Stimulated activated effector memory CD8-positive, alpha-beta T cell treated with anti-CD3 and anti-CD28 coated beads, Interleukin-12 subunit alpha, Interleukin-12 subunit beta, amount 100 ng/mL, for 72 hours (primary cell): ENCODE results near the gene DDC.
"Not testable (repeated sequence)": the region's sequence is repeated elsewhere in the genome, so short reads cannot be mapped to it uniquely, and the experiment has no call there.

Experiments used
- ATAC-seq: fragments of 150-1000 bp; cut with Tn5 transposase; 2 replicates; pipeline ENCODE4 v1.10.0; 2021
- DNase-seq, 2 donors: peaks; one replicate each; pipeline ENCODE4 v3.0.0; 2021 to 2022; ENCODE audit warnings: low spot score in 2 of 2
- H3K27ac Mint-ChIP-seq: one replicate; pipeline ENCODE4 v1.8.0; 2022; ENCODE audit warnings: mild to moderate bottlenecking, mixed read lengths
- H3K36me3 Mint-ChIP-seq: one replicate; pipeline ENCODE4 v1.8.0; 2022; ENCODE audit warnings: mild to moderate bottlenecking, mixed read lengths
- H3K4me1 Mint-ChIP-seq: one replicate; pipeline ENCODE4 v1.8.0; 2022; ENCODE audit warnings: mixed read lengths
- H3K4me3 Mint-ChIP-seq: one replicate; pipeline ENCODE4 v1.8.0; 2022; ENCODE audit warnings: mild to moderate bottlenecking, mixed read lengths
- H3K9me3 Mint-ChIP-seq: one replicate; pipeline ENCODE4 v1.8.0; 2022; ENCODE audit warnings: mixed read lengths

Gene DDC

DNA sequence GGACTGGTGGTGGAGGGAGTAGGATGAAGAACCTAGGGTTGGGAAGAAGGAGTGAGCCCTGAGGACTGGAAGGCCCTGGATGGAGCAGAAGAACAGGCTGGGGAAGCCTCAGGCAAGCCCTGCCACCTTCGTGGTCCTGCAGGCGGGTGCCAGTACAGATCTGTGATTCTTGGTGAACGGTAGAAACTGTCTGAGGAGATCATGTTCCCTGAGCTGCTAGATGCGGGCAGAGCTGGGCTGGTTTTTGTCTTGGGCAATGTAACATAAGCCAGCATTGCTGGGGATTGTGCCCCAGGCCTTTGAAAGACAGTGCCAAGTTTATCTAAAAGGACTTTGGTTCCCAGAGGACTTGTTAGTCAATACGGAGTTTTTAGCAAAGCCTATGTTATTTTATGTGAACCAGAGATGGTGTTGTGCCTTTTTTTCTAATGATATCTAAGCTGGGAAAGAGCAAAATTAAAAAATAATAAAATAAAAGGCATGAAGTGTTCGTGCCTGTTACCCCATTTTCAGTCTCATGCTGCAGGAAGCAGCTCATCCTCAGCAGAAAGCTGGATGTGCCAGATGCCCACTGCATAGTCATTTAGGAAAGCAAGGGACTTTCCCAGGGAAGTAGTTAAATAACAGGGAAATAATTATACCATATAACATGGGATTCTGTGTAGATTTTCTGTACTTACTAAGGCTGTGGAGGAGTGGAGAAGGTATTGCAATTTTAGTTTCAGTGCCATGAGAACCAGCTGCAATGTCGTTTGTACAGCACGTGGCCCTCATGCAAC is 90.6 kb downstream of the DDC start:
- Mint-ChIP-seq H3K9me3 (no peaks in the 10 kb centered on the region), H3K27ac (peak overlapping the region; percentile 32), H3K4me3 (no peak overlapping the region), H3K36me3 (no peaks in the 10 kb centered on the region), H3K4me1 (peaks cover 5% of the 10 kb centered on the region)
- peak in 1 of 2 donors; percentile 33 for DNase-seq
- no peak for ATAC-seq

- Mint-ChIP-seq H3K36me3 (no peaks in the 10 kb centered on the region), H3K27ac (peak overlapping the region; percentile 32), H3K4me3 (no peak overlapping the region), H3K4me1 (peaks cover 5% of the 10 kb centered on the region), H3K9me3 (no peaks in the 10 kb centered on the region)
- DNase-seq = peak in 1 of 2 donors; percentile 43
- ATAC-seq = no peak
These were observed 91.7 kb downstream of the DDC start for GRCh38 chr7:50473531-50473930.

DNA sequence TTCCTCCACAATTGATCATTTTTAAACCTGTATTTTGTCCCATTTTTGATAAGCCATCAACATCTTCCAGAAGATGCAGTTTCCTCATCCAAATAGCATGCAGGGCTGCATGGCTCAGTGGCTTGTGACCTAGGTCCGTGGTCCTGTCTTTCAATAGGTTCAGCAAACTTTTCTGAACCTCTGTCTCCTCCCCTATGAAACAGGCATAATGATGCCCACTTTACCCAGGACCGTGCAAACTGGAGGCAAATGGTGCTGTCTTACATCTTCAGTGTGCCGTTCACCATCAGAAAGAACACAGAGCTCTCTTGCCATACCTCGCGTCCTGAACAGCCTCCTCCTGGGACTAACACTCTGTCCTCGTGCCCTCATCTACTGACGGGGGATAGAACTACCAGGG is 92.8 kb downstream of the DDC start:
- Mint-ChIP-seq H3K4me3 (no peak overlapping the region), H3K9me3 (no peaks in the 10 kb centered on the region)

DNA sequence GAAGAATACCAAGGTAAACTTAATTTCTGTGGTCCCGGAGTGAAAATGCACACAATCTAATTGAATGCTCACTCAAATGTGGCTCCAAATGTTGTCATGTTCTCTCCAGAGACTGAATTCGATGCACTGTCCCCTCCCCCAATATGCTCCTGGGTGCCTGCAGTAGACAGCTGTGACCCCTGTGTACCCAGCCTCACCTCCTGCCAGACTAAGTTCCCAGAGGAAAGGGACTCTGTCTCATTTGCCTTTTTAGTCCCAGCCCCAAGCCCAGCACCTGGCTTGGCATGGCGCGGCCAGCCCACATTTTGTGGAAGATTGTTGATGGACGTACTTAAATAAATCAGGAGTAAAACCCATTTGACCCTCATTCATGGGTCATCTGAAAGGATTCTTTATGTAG is 93.2 kb downstream of the DDC start:
- ATAC-seq (no peak), DNase-seq (peak in 1 of 2 donors; percentile 36)
- Mint-ChIP-seq H3K36me3 (no peaks in the 10 kb centered on the region), H3K4me3 (no peak overlapping the region), H3K27ac (no peak overlapping the region), H3K9me3 (no peaks in the 10 kb centered on the region), H3K4me1 (peaks cover 17% of the 10 kb centered on the region)

More for the DNA sequence above, 92.8 kb downstream of the DDC start:
- no peaks in the 10 kb centered on the region for H3K36me3 Mint-ChIP-seq
- no peak for ATAC-seq
- DNase-seq = peak in 1 of 2 donors; percentile 40
- H3K4me1 Mint-ChIP-seq = peaks cover 15% of the 10 kb centered on the region
- H3K27ac Mint-ChIP-seq = no peak overlapping the region

GRCh38 chr7:50470250-50471163 is 94.7 kb downstream of the DDC start:
- DNase-seq = peak in 1 of 2 donors; percentile 42
- H3K27ac Mint-ChIP-seq = no peak overlapping the region
- H3K4me3 Mint-ChIP-seq = no peak overlapping the region
- no peaks in the 10 kb centered on the region for H3K9me3 Mint-ChIP-seq
- ATAC-seq = no peak
- no peaks in the 10 kb centered on the region for H3K36me3 Mint-ChIP-seq
- peaks cover 17% of the 10 kb centered on the region for H3K4me1 Mint-ChIP-seq

DNA sequence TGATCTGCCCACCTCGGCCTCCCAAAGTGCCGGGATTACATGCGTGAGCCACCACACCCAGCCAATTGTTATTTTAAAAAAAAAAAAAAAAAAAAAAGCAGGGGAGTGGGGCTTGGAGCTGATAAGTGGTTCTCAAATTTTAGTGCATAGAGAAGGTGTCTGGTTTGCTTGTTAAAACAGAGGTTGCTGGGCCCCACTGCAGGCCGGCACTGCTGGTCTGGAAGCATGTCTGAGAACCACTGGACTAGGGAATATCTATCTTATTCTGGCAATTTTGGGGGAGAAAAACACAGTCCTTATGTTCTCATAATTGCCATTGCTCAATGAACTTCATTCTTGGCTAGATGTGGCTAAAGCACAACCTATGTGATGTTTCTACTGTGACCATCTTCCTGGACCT is 96.0 kb downstream of the DDC start:
- Mint-ChIP-seq H3K4me1 (peaks cover 15% of the 10 kb centered on the region), H3K9me3 (no peaks in the 10 kb centered on the region), H3K4me3 (no peak overlapping the region), H3K27ac (no peak overlapping the region), H3K36me3 (no peaks in the 10 kb centered on the region)
- ATAC-seq = no peak
- DNase-seq = peak in 1 of 2 donors; percentile 23

- Mint-ChIP-seq H3K9me3 (no peaks in the 10 kb centered on the region), H3K36me3 (no peaks in the 10 kb centered on the region), H3K4me3 (peak overlapping the region; percentile 49), H3K27ac (peak overlapping the region; percentile 35), H3K4me1 (peaks cover 12% of the 10 kb centered on the region)
- peak; percentile 88 for ATAC-seq
- peak; percentile 74 to 89 for DNase-seq
These were observed 97.2 kb downstream of the DDC start for GRCh38 chr7:50467817-50468610.

- ATAC-seq (no peak), DNase-seq (no peak)
- Mint-ChIP-seq H3K36me3 (no peaks in the 10 kb centered on the region), H3K27ac (no peak overlapping the region), H3K4me1 (peaks cover 12% of the 10 kb centered on the region), H3K9me3 (no peaks in the 10 kb centered on the region), H3K4me3 (peak overlapping the region; percentile 49)
These were observed 98.2 kb downstream of the DDC start for GRCh38 chr7:50466815-50467585.

DNA sequence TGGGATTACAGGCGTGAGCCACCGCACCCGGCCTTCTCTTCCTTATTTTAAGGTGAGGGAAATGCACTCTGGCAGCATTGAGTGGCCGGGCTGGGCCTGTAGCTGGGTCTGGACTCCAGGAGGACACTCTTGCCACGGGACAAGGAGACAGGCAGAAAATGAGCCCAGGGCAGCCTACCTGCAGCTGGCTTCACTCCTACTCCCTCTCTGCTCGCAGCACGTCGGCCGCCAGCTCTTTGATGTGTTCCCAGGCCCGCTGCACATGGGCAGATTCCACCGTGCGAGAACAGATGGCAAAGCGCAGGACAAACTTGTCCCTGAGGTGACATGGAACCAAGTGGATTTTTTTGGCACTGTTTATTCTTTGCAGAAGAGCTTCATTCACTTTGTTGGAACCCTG is 102.2 kb downstream of the DDC start:
- H3K9me3 Mint-ChIP-seq = no peaks in the 10 kb centered on the region
- ATAC-seq (no peak), DNase-seq (peak in 1 of 2 donors; percentile 23)
- H3K4me1 Mint-ChIP-seq = peaks cover 9% of the 10 kb centered on the region
- no peak overlapping the region for H3K27ac Mint-ChIP-seq
- H3K36me3 Mint-ChIP-seq = no peaks in the 10 kb centered on the region
- no peak overlapping the region for H3K4me3 Mint-ChIP-seq

- ATAC-seq (no peak), DNase-seq (no peak)
- Mint-ChIP-seq H3K4me1 (peaks cover 2% of the 10 kb centered on the region), H3K4me3 (no peak overlapping the region), H3K9me3 (no peaks in the 10 kb centered on the region), H3K27ac (no peak overlapping the region), H3K36me3 (no peaks in the 10 kb centered on the region)
These were observed 102.8 kb downstream of the DDC start for GRCh38 chr7:50462361-50462760.

DNA sequence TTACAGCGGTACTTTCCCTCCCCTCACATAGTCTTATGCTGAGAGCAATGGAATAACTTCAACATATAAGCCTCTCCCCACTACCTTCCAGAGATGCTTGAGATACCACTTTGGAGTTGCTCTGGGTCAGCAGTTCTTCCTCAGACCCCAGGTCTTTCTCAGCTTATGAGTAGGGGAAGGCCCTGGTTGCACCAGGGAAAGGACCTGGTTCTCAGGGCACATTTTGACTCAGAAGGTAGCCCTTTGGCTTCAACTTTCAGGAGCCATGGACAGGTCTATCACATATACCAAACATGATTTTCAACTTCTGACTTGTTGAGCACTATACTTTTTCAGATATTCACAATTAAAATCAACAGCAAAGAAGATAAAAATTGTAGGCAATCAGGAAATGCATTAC is 103.5 kb downstream of the DDC start:
- H3K27ac Mint-ChIP-seq = no peak overlapping the region
- no peaks in the 10 kb centered on the region for H3K9me3 Mint-ChIP-seq
- ATAC-seq (no peak), DNase-seq (peak in 1 of 2 donors; percentile 32)
- H3K36me3 Mint-ChIP-seq = no peaks in the 10 kb centered on the region
- H3K4me3 Mint-ChIP-seq = no peak overlapping the region
- H3K4me1 Mint-ChIP-seq = no peaks in the 10 kb centered on the region

DNA sequence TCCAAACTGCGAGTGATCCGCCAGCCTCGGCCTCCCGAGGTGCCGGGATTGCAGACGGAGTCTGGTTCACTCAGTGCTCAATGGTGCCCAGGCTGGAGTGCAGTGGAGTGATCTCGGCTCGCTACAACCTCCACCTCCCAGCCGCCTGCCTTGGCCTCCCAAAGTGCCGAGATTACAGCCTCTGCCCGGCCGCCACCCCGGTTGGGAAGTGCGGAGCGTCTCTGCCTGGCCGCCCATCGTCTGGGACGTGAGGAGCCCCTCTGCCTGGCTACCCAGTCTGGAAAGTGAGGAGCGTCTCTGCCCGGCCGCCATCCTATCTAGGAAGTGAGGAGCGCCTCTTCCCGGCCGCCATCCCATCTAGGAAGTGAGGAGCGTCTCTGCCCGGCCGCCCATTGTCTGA is 106.0 kb downstream of the DDC start:
- H3K9me3 Mint-ChIP-seq, H3K27ac Mint-ChIP-seq, H3K4me1 Mint-ChIP-seq, DNase-seq, H3K4me3 Mint-ChIP-seq, H3K36me3 Mint-ChIP-seq, ATAC-seq: not testable (repeated sequence)

GRCh38 chr7:50458651-50459050 is 106.6 kb downstream of the DDC start:
- DNase-seq, H3K9me3 Mint-ChIP-seq, H3K27ac Mint-ChIP-seq, H3K4me1 Mint-ChIP-seq, ATAC-seq, H3K36me3 Mint-ChIP-seq, H3K4me3 Mint-ChIP-seq: not testable (repeated sequence)

GRCh38 chr7:50456371-50457123 is 108.7 kb downstream of the DDC start:
- no peak for ATAC-seq
- peak in 1 of 2 donors; percentile 34 for DNase-seq
- Mint-ChIP-seq H3K4me1 (no peaks in the 10 kb centered on the region), H3K36me3 (no peaks in the 10 kb centered on the region), H3K27ac (no peak overlapping the region), H3K4me3 (no peak overlapping the region), H3K9me3 (no peaks in the 10 kb centered on the region)
